WERI-Rb-1 (cell line): ENCODE results near the gene ZFYVE28.

Experiments used
- DNase-seq: peaks from one replicate; pipeline ENCODE4 v3.0.0-alpha.2; 2020
- H3K27ac ChIP-seq: fragments of 250-450 bp; sonication (Bioruptor Pico); 2 replicates; pipeline ENCODE4 v1.5.1; 2020; ENCODE audit warnings: mild to moderate bottlenecking, moderate library complexity
- H3K27me3 ChIP-seq: fragments of 250-450 bp; sonication (Bioruptor Pico); 2 replicates; pipeline ENCODE4 v1.5.1; 2021; ENCODE audit warnings: mild to moderate bottlenecking, low read depth, moderate library complexity; ENCODE audit not compliant: insufficient read depth, severe bottlenecking
- H3K36me3 ChIP-seq: fragments of 250-450 bp; sonication (Bioruptor Pico); 2 replicates; pipeline ENCODE4 v1.5.1; 2020; ENCODE audit warnings: mild to moderate bottlenecking, moderate library complexity
- H3K4me3 ChIP-seq: 2 replicates; pipeline ENCODE4 v1.5.1; 2011; ENCODE audit warnings: low read depth, mild to moderate bottlenecking, control low read depth, low read length
- H3K9me3 ChIP-seq: fragments of 250-450 bp; sonication (Bioruptor Pico); 2 replicates; pipeline ENCODE4 v1.5.1; 2021; ENCODE audit warnings: mild to moderate bottlenecking, moderate library complexity; ENCODE audit not compliant: severe bottlenecking
- CTCF ChIP-seq: IDR thresholded peaks from 2 replicates; pipeline ENCODE4 v1.5.1; 2011; ENCODE audit warnings: low read depth, mild to moderate bottlenecking, control low read depth, inconsistent platforms, low read length

The ZFYVE28 gene

DNA sequence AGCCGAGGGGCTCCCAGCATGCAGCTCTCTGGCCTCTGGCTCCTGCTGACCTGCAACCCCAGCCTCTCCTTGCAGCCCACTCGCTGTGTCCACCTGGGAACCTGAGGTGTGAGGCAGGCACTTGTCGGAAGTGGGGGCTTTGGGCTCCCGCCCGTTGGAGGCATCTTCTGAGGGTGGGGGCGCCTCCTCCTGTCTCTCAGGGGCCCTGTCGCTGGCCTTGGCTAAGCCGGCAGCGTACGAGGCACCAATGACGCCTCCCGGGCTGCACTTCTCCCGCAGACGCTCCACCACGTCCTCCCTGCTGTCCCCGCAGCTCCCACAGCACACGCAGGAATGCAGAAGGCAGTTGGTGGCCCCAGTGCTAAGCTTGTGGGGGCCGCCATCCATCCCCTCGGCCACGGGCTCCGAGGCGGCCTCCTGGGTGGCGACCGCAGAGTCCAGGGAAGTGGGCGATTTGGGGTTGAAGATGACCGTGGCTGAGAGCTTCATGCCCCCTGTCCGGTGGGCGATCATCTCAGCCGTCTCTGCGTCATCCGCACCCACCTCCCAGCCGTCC, 114.0 kb downstream of the ZFYVE28 start:
- no peaks in the 10 kb centered on the region for H3K36me3 ChIP-seq
- TF ChIP-seq CTCF, result no peak
- no peaks in the 10 kb centered on the region for H3K27me3 ChIP-seq
- no peak overlapping the region for H3K4me3 ChIP-seq
- H3K9me3 ChIP-seq, result peaks cover 8% of the 10 kb centered on the region
- no peak for DNase-seq
- no peak overlapping the region for H3K27ac ChIP-seq

GRCh38 chr4:2303686-2304320, 114.6 kb downstream of the ZFYVE28 start:
- Histone ChIP-seq H3K9me3 (peaks cover 8% of the 10 kb centered on the region), H3K27me3 (no peaks in the 10 kb centered on the region), H3K36me3 (no peaks in the 10 kb centered on the region), H3K4me3 (no peak overlapping the region), H3K27ac (no peak overlapping the region)
- DNase-seq, result no peak
- no peak for TF ChIP-seq CTCF

- Histone ChIP-seq H3K9me3 (peaks cover 8% of the 10 kb centered on the region), H3K27ac (no peak overlapping the region), H3K4me3 (no peak overlapping the region), H3K27me3 (no peaks in the 10 kb centered on the region), H3K36me3 (no peaks in the 10 kb centered on the region)
- no peak for DNase-seq
- no peak for TF ChIP-seq CTCF
These were observed 115.2 kb downstream of the ZFYVE28 start for GRCh38 chr4:2303121-2303685.

- H3K27ac ChIP-seq, result no peak overlapping the region
- no peaks in the 10 kb centered on the region for H3K27me3 ChIP-seq
- no peak for DNase-seq
- peaks cover 8% of the 10 kb centered on the region for H3K9me3 ChIP-seq
- no peaks in the 10 kb centered on the region for H3K36me3 ChIP-seq
- no peak overlapping the region for H3K4me3 ChIP-seq
- no peak for TF ChIP-seq CTCF
These were observed 115.9 kb downstream of the ZFYVE28 start for GRCh38 chr4:2302387-2303119.

DNA sequence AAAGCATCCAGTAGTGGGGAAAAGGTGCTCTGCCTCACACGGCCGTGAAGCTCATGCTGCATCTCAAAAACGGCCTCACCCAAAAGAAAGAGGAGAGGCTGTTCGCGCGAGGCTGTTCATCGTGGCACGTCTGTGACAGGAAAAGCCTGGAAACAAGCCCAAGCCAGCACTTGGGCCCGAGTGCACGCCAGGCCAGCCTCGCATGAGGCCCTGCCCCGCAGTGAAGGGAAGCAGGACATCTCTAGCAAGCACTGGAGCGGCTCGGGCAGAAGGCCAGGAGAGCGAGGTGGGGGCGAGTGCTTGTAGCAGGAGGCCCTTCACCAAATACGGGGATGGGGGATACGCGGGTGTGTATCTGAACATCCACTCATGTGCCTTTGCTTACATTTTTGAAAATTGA, 116.6 kb downstream of the ZFYVE28 start:
- Histone ChIP-seq H3K27ac (no peak overlapping the region), H3K36me3 (no peaks in the 10 kb centered on the region), H3K9me3 (peaks cover 8% of the 10 kb centered on the region), H3K27me3 (no peaks in the 10 kb centered on the region), H3K4me3 (no peak overlapping the region)
- DNase-seq, result no peak
- TF ChIP-seq CTCF, result no peak
